PC-3 (cell line): Measurements from ENCODE around the gene SAP30L. TPM values are rescaled to one million over a fixed set of nuclear protein-coding genes. Genes with fewer than 3 reads are reported as not detected.

ENCODE experiments used
- ATAC-seq: fragments of 200-7000 bp; cut with Tn5 transposase; 2 replicates; pipeline ENCODE4 v1.9.1; 2020; ENCODE audit warnings: mild to moderate bottlenecking, moderate library complexity
- BruUV-seq: library from RNA; stranded (reverse); fragments of 400-500 nt; replicated peaks from 2 replicates; lab custom pipeline; 2021; lab: Mats Ljungman, UMichigan
- CTCF ChIA-PET: fragments of 300-600 bp; sonication (Branson Sonifier 250); formaldehyde crosslinking; loops from one replicate; lab custom pipeline; 2022; ENCODE audit warnings: antibody characterized with exemption; lab: Charles Lee
- POLR2A ChIA-PET: fragments of 300-600 bp; sonication (Branson Sonifier 250); formaldehyde crosslinking; loops from one replicate; lab custom pipeline; 2022; ENCODE audit warnings: antibody characterized with exemption; ENCODE audit not compliant: unreplicated experiment; lab: Charles Lee
- DNase-seq: peaks from one replicate; pipeline ENCODE4 v3.0.0-alpha.2; 2015
- H2AFZ ChIP-seq: fragments of 300-600 bp; sonication (generic); 2 replicates; pipeline ENCODE4 v1.6.0; 2016; ENCODE audit warnings: antibody characterized with exemption, low read length
- H3F3A ChIP-seq: fragments of 300-600 bp; sonication (generic); one replicate; pipeline ENCODE4 v1.6.0; 2017; ENCODE audit warnings: antibody characterized with exemption, low read length, control low read depth, mild to moderate bottlenecking; ENCODE audit not compliant: unreplicated experiment
- H3K27ac ChIP-seq: fragments of 300-600 bp; sonication (generic); 2 replicates; pipeline ENCODE4 v1.5.1; 2016; ENCODE audit warnings: mild to moderate bottlenecking, low read length
- H3K27me3 ChIP-seq: fragments of 300-600 bp; sonication (generic); 2 replicates; pipeline ENCODE4 v1.6.1; 2016; ENCODE audit warnings: low read length, mixed read lengths
- H3K36me3 ChIP-seq: fragments of 300-600 bp; sonication (generic); 2 replicates; pipeline ENCODE4 v1.6.1; 2016; ENCODE audit warnings: low read depth, mixed run types, low read length, mixed read lengths
- H3K4me1 ChIP-seq: fragments of 300-600 bp; sonication (generic); 2 replicates; pipeline ENCODE4 v1.5.1; 2016; ENCODE audit warnings: low read length; ENCODE audit not compliant: insufficient read depth
- H3K4me2 ChIP-seq: fragments of 300-600 bp; sonication (generic); 2 replicates; pipeline ENCODE4 v1.6.0; 2016; ENCODE audit warnings: low read length
- H3K4me3 ChIP-seq: fragments of 300-600 bp; sonication (generic); 2 replicates; pipeline ENCODE4 v1.5.1; 2016; ENCODE audit warnings: mild to moderate bottlenecking, low read length, mixed read lengths
- H3K79me2 ChIP-seq: fragments of 300-600 bp; sonication (generic); 2 replicates; pipeline ENCODE4 v1.6.1; 2017; ENCODE audit warnings: low read length, mixed read lengths
- H3K9ac ChIP-seq: fragments of 300-600 bp; sonication (generic); 2 replicates; pipeline ENCODE4 v1.6.0; 2016; ENCODE audit warnings: mild to moderate bottlenecking, low read length
- H3K9me2 ChIP-seq: fragments of 300-600 bp; sonication (generic); replicated peaks from 2 replicates; pipeline ENCODE4 v1.6.1; 2016; ENCODE audit warnings: mixed run types, low read length, mixed read lengths
- H3K9me3 ChIP-seq: fragments of 300-600 bp; sonication (generic); 2 replicates; pipeline ENCODE4 v1.6.1; 2016; ENCODE audit warnings: low read length, mixed read lengths
- H4K20me1 ChIP-seq: fragments of 300-600 bp; sonication (generic); 2 replicates; pipeline ENCODE4 v1.6.1; 2016; ENCODE audit warnings: low read length, mixed read lengths
- CTCF ChIP-seq: fragments of 300-600 bp; sonication (generic); conservative IDR thresholded peaks from 2 replicates; pipeline ENCODE4 v1.5.1; 2017; ENCODE audit warnings: antibody characterized with exemption, low read depth, mild to moderate bottlenecking, low read length
- EZH2 ChIP-seq: fragments of 300-600 bp; sonication (generic); IDR thresholded peaks from one replicate; pipeline ENCODE4 v1.6.1; 2017; ENCODE audit warnings: antibody characterized with exemption, mild to moderate bottlenecking, low read length; ENCODE audit not compliant: unreplicated experiment
- EZH2phosphoT487 ChIP-seq: fragments of 300-600 bp; sonication (generic); IDR thresholded peaks from 2 replicates; pipeline ENCODE4 v1.6.1; 2018; ENCODE audit warnings: mild to moderate bottlenecking, antibody characterized with exemption, low read length, borderline replicate concordance
- intact Hi-C: fragments of 100-400 bp; cut with micrococcal nuclease; formaldehyde crosslinking; loops from 2 replicates; pipeline ENCODE4 v1.9.0; 2023
- total RNA-seq: library from RNA; depleted of rRNA; stranded (reverse); fragments of >200 nt; gene quantifications from 2 replicates; pipeline ENCODE4 v1.2.3, GENCODE V29; 2014

SAP30L gene
- total RNA-seq, 1 experiment from 2014 or later: 36.0 TPM

- no peak overlapping the region for H3K4me3 ChIP-seq
- H3K36me3 ChIP-seq: no peaks in the 10 kb centered on the region
- no peaks in the 10 kb centered on the region for H3K79me2 ChIP-seq
- intact Hi-C loops: no loop called here
- no peaks in the 10 kb centered on the region for H3K4me1 ChIP-seq
- no peaks in the 10 kb centered on the region for H3F3A ChIP-seq
- ATAC-seq: no peak
- H3K9me2 ChIP-seq: no peaks in the 10 kb centered on the region
- ChIA-PET CTCF (no interaction called here), POLR2A (no interaction called here)
- H3K9ac ChIP-seq: no peak overlapping the region
- BruUV-seq: no TSS peak
- no peak overlapping the region for H3K27ac ChIP-seq
- H3K27me3 ChIP-seq: peaks cover 60% of the 10 kb centered on the region
- no peak overlapping the region for H3K4me2 ChIP-seq
- no peaks in the 10 kb centered on the region for H4K20me1 ChIP-seq
- no peak overlapping the region for H2AFZ ChIP-seq
- TF ChIP-seq EZH2phosphoT487 (no peak), CTCF (no peak), EZH2 (no peak)
- no peaks in the 10 kb centered on the region for H3K9me3 ChIP-seq
- DNase-seq: no peak
Observed at GRCh38 chr5:154491941-154492340, 46.1 kb downstream of the SAP30L start.

GRCh38 chr5:154493274-154493673, 47.5 kb downstream of the SAP30L start:
- no peaks in the 10 kb centered on the region for H3K79me2 ChIP-seq
- DNase-seq: no peak
- CTCF ChIA-PET: no interaction called here
- POLR2A ChIA-PET: no interaction called here
- H3K4me2 ChIP-seq: no peak overlapping the region
- no peaks in the 10 kb centered on the region for H3F3A ChIP-seq
- H3K27ac ChIP-seq: no peak overlapping the region
- H3K9me2 ChIP-seq: no peaks in the 10 kb centered on the region
- no peak for ATAC-seq
- H3K9me3 ChIP-seq: no peaks in the 10 kb centered on the region
- H3K27me3 ChIP-seq: peaks cover 49% of the 10 kb centered on the region
- H2AFZ ChIP-seq: no peak overlapping the region
- TF ChIP-seq EZH2 (no peak), EZH2phosphoT487 (no peak), CTCF (no peak)
- H3K36me3 ChIP-seq: no peaks in the 10 kb centered on the region
- no peak overlapping the region for H3K9ac ChIP-seq
- intact Hi-C loops: no loop called here
- no peak overlapping the region for H3K4me3 ChIP-seq
- BruUV-seq: no TSS peak
- H4K20me1 ChIP-seq: no peaks in the 10 kb centered on the region
- H3K4me1 ChIP-seq: no peaks in the 10 kb centered on the region

- ChIA-PET CTCF (no interaction called here), POLR2A (no interaction called here)
- intact Hi-C loops: no loop called here
- no peak overlapping the region for H3K4me3 ChIP-seq
- no peaks in the 10 kb centered on the region for H3K36me3 ChIP-seq
- no peak overlapping the region for H2AFZ ChIP-seq
- ATAC-seq: no peak
- H3K27ac ChIP-seq: no peak overlapping the region
- H3K9ac ChIP-seq: no peak overlapping the region
- H3K4me1 ChIP-seq: no peaks in the 10 kb centered on the region
- no TSS peak for BruUV-seq
- no peak for DNase-seq
- no peaks in the 10 kb centered on the region for H3K79me2 ChIP-seq
- no peaks in the 10 kb centered on the region for H4K20me1 ChIP-seq
- no peak for TF ChIP-seq EZH2phosphoT487
- H3K4me2 ChIP-seq: no peak overlapping the region
- H3K27me3 ChIP-seq: peaks cover 43% of the 10 kb centered on the region
- H3K9me3 ChIP-seq: no peaks in the 10 kb centered on the region
- H3K9me2 ChIP-seq: no peaks in the 10 kb centered on the region
- H3F3A ChIP-seq: no peaks in the 10 kb centered on the region
Observed at GRCh38 chr5:154494036-154494435, 48.2 kb downstream of the SAP30L start.
